ENCODE results near the gene GPR37L1. TPM values are rescaled to one million over a fixed set of nuclear protein-coding genes. Genes with fewer than 3 reads are reported as not detected.

Gene GPR37L1
- total RNA-seq, result not detected in 2 replicates

DNA sequence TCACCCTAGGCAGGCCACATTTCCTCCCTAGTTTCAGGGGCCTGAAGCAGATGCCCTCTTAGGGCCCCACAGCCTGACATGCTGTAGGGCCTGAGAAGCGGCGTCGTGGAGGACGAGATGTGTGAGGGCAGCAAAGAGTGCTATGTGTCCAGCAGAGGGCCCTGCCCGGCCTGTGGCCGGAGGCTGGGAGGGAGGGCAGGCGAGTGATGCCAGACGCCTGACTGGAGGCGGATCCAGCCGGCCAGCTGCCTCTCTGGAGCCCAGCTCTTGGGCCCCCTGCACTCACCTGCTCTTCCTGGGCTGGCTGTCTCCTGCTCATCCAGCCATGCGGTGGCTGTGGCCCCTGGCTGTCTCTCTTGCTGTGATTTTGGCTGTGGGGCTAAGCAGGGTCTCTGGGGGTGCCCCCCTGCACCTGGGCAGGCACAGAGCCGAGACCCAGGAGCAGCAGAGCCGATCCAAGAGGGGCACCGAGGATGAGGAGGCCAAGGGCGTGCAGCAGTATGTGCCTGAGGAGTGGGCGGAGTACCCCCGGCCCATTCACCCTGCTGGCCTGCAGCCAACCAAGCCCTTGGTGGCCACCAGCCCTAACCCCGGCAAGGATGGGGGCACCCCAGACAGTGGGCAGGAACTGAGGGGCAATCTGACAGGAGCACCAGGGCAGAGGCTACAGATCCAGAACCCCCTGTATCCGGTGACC is at the start of gene GPR37L1:
Gene GPR37L1, plus strand, starts transcription at position 279 of the 697 bp plus-strand sequence. Its CDS starts 47 bp downstream, at position 326.

DNA sequence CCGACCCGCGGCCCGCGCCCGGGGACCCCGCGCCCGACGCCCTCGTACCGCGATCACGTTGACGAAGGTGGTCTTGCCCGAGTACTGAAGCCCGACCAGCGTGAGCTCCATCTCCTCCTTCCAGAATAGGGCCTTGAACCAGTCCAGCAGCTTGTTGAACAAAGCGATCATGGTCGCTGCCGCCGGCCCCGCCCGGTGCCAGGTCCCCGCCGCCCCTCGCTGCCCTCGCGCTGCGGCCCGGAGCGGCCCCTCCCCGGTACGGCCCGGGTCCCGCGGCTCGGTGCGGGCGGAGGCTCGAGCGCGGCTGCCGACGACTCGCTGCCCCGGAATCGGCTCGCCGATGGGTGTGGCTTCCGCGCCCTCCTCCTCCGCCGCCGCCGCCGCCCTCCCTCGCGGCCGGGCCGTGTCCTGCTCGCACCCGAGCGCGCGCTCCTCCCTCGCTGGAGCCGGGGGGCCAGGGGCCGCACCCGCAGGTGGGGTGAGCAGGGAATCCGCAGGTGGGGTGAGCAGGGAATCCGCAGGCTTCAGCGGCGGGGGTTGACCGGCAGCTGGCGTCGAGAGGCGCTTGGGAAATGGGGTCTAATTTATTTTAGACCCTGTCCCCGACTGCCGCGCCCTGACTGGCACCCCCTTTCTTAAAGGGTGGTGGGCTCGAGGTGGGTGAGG is 21.8 kb downstream of the GPR37L1 start, which contains the start of gene ARL8A:
Gene ARL8A, minus strand, starts transcription at position 336 of the 666 bp plus-strand sequence. Its CDS starts 165 bp downstream, at position 171.

GRCh38 chr1:202160377-202160940 is 37.7 kb downstream of the GPR37L1 start, which contains the start of gene PTPN7:
Gene PTPN7, minus strand, starts transcription at chr1:202160602. Its CDS starts 1,200 bp downstream, at chr1:202159402.

Other genes with a start within 250 kb of the GPR37L1 start
- 9.5 and 9.6 TPM in 2 replicates for gene SHISA4, start 234.0 kb upstream of the GPR37L1 start, total RNA-seq
- under 0.01 and 0.32 TPM in 2 replicates for gene LMOD1, start 176.4 kb upstream of the GPR37L1 start, total RNA-seq
- 50.3 and 66.6 TPM in 2 replicates for gene TIMM17A, start 167.4 kb upstream of the GPR37L1 start, total RNA-seq
- gene RNPEP, start 140.3 kb upstream of the GPR37L1 start, total RNA-seq, result 33.0 and 41.5 TPM in 2 replicates
- under 0.01 and 0.13 TPM in 2 replicates for gene ELF3, start 112.3 kb upstream of the GPR37L1 start, total RNA-seq
- 15.9 and 29.1 TPM in 2 replicates for gene ARL8A, start 21.8 kb downstream of the GPR37L1 start, total RNA-seq
- gene PTPN7, start 37.7 kb downstream of the GPR37L1 start, total RNA-seq, result 0.13 and 0.49 TPM in 2 replicates
- not detected in 2 replicates for gene LGR6, start 70.9 kb downstream of the GPR37L1 start, total RNA-seq
- gene UBE2T, start 219.0 kb downstream of the GPR37L1 start, total RNA-seq, result 13.1 and 25.7 TPM in 2 replicates
- gene PPP1R12B, start 225.8 kb downstream of the GPR37L1 start, total RNA-seq, result 4.9 and 17.5 TPM in 2 replicates